DMS 273 (cell line): ENCODE results near the gene RIPK4.

ENCODE experiments used
- DNase-seq: peaks from one replicate; lab custom pipeline; 2025; ENCODE audit not compliant: unreplicated experiment; lab: John Stamatoyannopoulos, UW

The RIPK4 gene

DNA sequence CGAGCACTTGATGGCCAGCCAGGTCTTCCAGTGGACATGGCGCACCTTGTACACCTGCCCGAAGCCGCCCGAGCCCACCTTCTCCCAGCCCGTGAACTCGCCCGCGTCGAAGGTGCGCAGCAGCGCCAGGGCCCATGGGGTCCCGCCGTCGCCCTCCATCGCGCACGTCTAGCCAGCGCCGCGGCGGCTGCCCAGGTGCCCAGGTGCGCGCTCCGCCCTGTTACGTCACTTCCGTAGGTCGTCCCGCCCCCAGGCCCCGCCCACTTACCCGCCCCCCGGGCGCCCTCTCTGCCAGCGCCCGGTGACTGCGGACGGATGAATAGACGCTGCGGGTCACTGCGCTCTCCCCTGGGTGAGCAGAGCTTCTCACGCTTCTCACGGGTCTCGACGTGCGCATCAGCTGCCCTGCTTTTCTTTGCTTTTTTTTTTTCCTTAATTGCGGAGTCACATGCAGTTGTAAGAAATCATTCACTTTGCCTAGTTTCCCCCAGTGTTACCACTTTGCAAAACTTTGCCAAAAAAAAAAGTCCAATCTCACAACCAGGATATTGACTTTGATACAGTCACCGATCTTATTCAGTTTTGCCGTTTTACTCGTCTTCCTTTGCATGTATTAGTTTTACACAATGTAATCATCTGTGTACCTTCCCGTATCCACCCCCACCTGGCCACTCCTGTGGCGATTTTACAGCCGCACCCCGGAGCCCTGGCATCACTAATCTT lies at the start of gene RIPK4:
RIPK4 (minus strand) TSS at position 170 of the 723 bp plus-strand sequence; CDS start at position 159, 11 bp downstream.
- peak; percentile 56 for DNase-seq

DNA sequence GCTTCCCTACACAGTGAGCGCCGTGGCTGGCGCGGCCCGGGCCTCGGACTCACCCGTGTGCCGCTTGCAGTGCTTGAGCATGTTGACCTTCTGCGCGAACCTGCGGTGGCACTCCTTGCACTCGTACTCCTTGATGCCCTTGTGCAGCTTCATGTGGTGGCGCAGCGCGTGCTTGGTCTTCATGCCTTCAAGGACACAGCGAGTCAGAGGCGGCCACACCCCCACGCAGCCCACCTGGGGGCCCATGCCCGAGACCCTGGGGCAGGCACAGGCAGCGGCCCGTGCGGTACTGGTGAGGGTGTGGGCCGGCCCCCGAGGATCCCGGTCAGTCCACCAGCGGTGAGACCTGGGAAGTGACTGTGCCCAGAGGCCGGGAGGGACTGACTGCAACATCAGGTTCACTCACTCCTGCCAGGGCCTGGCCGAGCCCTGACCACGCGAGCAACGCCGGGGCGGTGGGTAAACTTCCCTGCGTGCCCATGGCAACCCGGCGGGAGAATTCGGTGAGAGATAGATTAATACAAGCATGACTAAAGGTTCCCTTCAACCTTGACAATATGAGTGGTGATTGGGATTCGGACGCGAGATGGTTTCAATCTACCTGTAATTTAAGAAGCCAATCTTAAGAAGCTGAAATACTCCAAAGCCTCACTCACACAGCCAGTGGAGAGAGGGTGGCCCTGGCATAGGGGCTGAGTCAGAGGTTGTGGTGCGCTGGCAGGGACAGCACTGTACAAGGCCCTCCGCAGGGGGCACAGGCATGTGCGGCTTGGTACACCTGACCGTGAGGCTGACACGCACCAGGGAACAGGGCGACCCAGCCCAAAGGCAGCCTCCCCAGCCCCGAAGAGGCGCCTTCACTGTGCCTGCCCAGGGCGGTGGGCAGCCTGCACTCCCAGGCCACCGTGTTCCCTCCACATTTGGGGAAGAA lies 49.1 kb upstream of the RIPK4 start:
- DNase-seq = no peak

DNA sequence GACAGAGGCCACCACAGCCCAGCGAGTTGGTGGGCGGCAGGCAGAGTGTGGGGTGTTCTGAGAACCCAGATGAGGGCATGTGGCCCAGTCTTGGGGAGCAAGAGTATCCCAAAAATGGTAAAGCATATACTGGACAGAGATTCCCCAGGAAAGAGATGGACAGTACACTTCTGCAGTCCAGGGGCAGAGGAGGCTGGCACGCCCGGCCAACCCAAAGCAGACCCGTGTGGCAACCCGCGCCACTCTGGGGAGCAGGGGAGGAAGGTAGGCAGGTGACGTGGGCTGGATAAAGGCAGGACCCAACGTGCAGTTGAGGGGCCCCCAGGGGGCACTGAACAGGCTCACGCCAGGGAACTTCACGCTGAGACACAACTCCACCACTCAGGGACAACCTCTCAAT lies 46.4 kb upstream of the RIPK4 start:
- no peak for DNase-seq

DNA sequence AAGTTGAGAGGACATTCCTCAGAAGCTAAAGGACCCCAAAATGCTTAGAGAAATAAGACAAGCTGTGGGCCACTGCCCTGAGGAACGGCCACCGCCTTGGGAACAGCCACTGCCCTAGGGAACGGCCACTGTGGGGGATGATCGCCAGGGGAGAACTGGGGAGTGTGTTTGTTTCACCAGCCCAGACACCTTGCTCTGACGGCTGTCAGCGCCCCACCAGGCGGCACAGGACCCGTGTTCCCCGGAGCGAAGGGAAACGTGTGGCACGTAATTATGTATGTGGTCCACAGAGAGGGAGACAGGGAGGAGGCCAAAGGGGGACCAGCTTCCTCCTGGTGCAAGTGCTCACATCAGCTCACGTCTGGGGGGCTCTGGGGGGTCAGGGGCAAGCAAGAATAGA lies 45.8 kb upstream of the RIPK4 start:
- DNase-seq = no peak

DNA sequence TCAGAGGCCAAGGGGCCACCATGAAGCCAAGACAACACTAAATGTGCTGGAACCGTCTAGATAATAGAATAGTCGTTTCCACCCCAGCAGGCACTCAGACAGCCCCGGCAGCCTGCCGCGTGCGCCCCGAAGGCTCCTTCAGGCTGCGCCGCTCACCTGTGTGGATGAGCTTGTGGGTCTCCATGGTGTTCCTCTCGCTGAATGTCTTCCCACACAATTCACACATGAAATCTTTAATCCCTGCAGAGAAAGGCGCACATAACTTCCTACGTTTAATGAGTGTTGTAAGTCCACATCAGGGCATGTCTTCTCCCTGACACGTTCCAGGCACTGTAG lies 43.7 kb upstream of the RIPK4 start:
- DNase-seq = no peak

DNA sequence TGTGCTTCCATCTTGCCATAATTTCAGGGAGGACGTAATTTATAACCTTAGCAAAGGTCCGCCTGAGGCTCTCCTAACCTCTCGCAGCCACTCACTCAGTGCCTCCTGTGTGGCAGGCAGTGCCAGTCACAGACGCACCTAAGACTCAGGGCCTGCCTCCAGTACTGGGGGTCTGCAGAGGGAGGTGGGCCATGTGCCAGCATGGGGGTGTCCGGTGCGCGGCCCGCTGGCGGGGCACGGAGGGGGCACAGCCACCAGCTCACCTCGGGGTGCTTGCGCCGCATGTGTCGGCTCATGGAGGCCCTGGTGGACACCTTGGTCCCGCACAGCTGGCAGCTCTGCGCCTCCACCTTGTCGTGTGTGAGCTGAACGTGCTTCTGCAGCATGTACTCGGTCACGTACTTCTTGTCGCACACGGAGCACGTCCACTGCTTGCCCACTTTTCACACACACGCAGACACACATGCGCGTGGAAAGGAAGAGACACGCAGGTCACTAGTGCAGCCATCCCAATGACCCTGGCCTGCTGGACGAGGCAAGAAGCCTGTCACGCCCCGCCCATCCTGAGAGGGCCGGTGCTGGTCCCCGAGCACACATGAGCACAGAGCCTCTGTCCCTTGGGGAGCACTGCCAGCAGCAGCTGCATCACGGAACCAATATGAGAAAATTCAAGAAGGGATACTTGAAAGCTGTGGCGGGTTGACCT lies 43.2 kb upstream of the RIPK4 start:
- DNase-seq = no peak

DNA sequence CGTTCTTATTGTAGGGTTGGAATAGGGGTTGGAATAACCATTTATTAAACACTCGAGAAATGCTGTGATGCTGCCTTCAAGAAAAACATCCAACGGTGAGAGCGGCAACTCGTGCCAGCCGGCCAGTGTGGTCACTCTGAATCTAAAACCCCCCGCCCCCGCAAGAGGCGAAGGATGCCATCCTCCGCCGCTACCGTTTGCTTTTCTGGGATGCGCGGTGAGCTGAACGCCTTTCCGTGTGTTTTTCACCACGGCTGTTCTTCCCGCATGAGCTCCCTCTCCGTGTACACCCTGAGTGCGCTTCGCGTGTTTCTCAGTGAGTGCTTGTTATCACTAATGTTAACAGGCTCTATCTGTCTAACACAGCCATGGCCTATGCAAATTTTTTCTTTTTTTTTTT lies 42.0 kb upstream of the RIPK4 start:
- DNase-seq = no peak

DNA sequence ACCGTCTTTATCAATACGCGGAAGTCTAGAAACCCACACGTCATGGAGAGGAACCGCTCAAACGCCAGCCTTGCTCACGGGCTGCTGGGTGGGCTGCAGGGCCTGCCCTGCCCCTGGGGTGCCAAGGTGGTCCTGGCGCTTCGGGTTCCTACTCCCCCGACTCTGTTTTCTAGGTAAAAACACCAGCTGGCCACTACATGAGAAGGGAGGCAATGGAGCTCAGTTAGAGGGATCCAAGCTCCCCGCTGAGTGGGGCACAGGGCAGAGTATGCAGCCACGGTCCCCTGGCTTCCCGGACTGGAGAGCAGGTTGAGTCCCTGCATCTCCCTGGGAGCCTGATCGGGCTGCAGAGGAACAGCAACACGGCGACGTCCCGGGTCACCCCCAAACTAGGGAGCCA lies 41.2 kb upstream of the RIPK4 start:
- DNase-seq = no peak

DNA sequence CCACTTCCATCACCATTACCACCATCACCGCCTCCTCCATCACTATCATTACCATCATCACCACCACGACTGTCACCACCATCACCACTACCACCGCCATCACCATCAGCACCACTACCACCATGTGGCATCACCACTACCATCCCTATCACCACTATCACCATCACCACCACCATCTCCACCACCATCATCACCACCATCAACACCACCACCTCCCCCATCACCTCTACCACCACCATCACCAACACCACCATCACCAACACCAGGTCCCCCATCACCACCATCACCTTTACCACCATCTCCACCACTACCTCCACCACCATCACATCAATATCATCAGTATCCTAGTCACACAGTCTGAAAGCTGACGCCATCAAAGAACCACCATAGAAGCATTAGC lies 39.9 kb upstream of the RIPK4 start:
- no peak for DNase-seq

DNA sequence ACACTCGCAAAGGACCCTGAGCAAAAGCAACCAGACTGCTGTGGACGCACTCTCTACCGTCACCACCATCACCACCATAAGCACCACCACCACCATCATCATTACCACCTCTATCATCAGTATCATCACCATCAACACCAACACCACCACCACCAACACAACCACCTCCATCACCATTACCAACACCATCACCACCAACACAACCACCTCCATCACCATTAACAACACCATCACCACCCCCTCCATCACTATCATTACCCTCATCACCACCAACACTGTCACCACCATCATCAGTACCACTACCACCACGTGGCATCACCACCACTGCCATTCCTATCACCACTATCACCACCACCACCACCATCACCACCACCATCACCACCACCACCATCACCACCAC lies 38.8 kb upstream of the RIPK4 start:
- DNase-seq = no peak

DNA sequence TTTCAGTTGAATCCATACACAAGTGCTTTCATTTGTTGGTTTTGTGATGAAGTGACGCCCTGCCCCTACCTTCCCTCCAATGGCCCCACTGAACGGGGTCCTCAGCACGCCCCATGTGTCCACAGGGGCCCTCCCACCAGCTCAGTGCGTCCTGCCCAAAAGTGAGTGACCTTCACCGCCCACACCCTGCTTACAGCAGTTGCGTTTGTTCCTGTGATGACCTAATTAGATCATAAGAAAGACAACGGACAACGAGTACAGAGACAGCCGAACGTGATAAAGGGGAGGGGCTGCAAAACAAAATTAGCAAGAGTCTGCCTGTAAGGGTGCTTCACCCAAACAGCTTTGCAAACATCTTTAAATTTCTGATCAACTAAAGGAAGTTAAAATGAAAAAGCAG lies 38.2 kb upstream of the RIPK4 start:
- no peak for DNase-seq

DNA sequence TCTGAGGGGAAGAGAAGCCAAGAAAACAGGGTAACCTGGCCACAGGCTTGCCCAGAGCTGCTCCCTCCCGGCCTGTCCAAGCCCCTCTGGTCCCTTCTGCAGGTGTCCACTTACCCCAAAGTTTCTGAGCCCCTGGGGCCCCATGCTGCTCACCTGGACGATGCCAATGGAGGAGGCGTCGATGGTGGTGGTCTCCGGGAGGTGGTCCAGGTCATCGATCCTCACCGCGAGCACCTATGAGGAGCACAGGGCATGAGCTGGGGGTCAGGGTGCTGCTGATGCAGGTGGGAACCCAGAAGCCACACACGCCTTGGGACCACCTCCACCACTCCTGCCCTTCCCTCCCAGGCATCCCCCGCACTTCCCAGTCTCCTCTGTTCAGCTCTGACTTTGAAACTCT lies 37.5 kb upstream of the RIPK4 start:
- DNase-seq = no peak

DNA sequence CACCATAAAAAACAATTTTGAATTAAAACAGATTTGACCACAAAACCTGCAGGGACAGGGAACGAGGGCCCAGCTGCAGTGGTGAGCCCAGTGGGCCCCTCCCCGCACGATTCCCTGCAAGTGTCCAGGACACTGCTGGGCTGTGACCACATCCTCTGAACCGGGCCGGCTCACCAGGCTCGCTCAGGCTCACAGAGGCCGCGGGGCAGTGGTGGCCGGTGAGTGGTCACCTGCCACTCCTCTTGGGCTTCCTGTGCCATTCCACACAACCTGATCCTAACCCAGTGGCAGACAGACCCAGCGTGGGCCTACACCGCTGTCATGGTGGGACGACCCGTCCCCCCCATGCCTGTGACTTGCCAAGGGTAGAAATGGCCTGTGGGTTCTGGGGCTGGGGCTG lies 36.5 kb upstream of the RIPK4 start:
- DNase-seq = no peak

DNA sequence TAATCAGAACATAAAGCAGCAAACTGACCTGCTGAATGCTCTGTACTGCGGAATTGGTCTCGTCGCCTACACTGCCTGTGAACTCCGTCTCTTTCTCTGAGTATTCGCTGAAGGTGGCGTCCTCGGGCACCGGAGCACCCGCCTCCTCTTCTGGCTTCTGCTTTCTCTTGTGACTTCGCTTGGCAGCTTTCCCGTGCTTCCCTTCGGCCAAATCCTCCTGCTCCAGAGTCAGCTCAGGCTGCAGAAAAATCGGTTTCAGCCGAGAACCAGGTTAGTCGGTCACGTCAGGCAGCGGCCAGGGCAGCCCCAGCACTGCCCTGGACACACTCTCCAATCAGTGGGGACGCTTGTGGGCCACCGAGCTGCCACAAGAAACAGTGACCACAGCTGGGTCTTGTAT lies 35.8 kb upstream of the RIPK4 start:
- no peak for DNase-seq

DNA sequence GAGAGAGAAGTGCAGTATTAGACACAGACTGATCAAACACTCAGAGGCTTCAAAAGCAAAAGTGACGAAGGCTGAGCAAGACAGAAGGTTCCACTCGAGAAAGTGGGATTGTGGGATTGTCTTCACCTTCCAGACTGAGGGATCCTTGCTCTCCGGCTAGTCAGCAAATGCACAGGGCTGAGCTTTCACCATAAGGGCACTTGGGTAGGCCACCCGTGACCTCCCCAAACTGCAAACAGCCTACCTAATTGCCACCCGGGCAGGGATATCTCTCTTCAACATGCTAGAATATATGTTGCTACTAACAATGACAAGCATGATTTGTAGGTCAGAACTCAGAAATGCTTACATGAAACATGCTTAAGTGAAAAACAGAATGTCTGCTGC lies 35.3 kb upstream of the RIPK4 start:
- no peak for DNase-seq

DNA sequence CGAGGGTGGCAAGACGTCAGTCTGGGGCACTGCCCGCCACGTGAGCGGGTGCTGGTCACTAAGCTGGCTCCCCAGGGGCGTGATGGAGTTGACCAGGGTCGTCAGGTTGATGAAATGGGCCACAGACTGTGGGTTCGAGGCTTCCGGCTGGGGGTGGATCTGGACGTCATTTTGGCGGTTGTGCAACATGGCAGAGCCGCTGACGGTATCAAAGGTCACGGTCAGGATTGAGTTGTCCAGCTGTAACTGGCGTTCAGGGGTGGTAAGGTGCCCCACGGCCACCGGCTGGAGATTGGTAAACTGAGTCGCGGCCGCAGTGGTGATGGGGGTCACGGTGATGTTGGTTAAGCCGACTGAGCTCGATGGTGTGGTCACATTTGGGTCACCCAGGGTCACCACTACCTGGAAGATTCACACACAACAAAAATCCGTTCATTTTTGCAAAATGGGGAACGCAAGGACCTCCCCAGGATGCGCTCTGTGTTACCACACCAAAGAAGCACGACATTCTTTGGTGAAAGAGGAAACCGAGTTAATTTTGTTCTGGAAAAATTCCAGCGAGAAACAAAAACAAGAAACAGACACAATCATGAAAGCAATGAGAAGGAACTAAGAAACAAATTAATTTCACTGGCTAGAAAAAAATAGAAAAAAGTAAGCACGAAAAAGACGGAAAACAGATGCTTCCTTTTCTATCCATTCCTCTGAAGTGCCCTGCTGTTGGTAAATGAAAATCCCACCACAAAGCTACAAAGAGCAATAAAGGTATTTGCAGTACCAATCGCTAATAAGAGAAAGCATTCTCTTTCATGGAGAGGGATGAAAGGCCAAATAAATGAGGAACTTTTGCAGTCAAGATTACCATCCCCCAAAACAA lies 34.7 kb upstream of the RIPK4 start:
- DNase-seq = no peak

DNA sequence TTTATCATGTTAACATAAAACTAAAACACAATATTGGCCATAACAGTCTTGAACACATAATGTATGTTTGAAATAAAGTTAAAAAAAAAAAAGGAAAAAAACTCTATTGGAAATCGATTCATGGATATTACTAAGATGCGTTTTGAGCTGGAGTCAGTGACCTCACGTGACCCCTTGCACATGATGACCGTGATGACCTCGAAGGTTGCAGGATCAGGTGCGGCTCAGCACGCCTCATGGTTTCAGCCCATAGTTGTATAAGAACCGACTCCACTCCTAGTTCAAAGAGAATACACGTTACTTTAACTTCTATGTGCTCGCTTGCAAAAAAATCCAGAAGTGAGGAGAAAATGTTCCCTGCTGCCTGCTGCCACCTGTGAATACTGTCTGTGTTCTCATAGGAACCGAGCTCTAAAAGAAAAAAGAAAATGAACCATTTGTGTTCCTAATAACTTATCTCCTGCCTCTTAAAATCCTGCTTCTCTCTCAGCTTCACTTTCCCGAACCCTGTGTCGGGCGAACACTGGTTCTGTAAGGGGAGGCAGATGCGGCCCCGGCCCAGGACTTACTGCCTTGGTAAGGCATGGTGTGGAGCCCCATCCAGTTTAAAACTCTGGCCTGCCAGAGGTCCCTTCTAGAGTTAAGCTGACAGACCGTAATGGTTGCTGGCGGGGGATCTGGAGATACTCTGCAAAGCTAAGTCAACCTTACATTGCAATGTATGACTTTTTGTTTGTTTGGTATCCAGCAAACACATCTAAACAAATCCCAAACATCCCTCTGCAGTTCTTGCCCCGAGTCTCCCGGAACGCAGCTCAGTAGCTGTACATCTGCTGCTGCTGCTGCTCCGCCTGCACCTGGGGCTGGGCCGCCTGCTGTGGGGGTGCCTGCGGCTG lies 33.8 kb upstream of the RIPK4 start:
- DNase-seq = no peak

DNA sequence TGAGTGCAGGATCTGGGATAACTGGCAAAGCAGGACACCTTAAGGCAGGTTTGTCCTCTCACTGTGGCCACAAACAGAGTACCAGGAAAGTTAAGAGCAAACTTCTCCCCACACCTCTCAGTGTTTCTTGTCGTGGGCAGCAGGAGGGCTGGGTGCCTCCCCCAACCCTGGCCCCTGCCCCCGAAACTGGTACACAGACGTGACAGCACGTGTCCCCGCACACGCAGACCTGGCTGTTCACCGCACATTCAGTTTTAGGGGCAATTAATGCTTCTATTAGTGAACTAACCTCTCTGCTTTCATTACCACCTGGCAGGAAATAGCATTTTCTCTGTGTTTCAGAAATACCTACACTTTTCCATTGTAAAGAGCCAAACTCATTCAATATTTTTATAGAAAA lies 32.9 kb upstream of the RIPK4 start:
- DNase-seq = no peak

DNA sequence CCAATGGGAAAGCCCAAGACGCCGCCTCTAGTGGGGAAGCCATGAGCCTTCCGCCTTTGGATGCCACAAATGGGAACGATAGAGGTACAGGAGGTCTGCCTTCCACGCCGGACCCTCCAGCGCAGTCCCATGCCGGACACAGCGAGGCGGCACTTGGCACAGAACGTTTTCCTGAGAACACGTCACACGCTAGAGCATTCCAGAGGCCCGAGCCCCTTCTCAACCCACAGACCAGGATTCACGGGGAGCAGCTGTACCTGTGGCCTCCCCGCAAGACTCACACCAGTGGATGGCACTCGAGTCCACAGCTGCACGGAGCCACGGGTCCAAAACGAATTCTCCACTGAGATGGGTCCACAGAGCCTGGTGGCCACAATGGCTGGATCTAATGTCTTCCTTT lies 31.5 kb upstream of the RIPK4 start:
- no peak for DNase-seq

DNA sequence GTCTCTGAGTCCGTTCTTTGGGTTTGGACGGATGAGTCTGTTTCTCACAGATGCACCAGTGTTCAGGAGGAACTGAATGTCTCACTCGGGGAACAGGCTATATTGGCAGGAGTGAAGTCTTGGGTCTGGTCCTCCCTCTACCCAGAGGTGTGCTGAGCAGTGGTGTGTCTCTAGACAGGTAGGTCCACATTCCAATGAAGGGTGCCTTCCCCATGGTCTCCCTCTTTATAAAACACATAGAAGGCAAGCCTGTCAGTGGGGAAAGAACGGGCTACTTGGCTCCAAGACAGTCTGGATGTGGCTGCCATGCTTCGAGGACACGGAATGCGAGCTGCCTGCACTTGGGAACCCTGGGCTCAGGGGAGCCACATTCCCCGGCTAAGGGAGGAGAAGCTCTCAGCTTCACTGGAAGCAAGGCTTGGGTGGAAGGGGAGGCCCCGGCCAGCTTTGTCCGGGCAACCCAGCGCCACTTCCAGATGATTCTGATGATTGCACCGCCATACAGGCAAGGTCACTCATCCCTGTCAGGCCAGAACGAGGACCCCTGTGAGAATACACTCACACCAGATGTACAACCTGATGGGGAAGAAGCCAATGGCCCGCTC lies 29.7 kb upstream of the RIPK4 start:
- no peak for DNase-seq
